Activated naive CD4-positive, alpha-beta T cell treated with anti-CD3 and anti-CD28 coated beads for 36 hours (primary cell): ENCODE measurements around the gene SHISAL2B. TPM values are rescaled to one million over a fixed set of nuclear protein-coding genes. Genes with fewer than 3 reads are reported as not detected.
"Not testable (repeated sequence)": the region's sequence is repeated elsewhere in the genome, so short reads cannot be mapped to it uniquely, and the experiment has no call there.

Experiments
- CTCF ChIA-PET: fragments of 350-600 bp; sonication (Branson Sonifier 250); formaldehyde crosslinking; loops from one replicate; lab custom pipeline; 2021; ENCODE audit warnings: antibody characterized with exemption; lab: Charles Lee
- DNase-seq: peaks from one replicate; pipeline ENCODE4 v3.0.0-alpha.2; 2020
- H3K27ac Mint-ChIP-seq: one replicate; pipeline ENCODE4 v1.8.0; 2021; ENCODE audit warnings: mild to moderate bottlenecking, mixed read lengths
- H3K27me3 Mint-ChIP-seq: one replicate; pipeline ENCODE4 v1.8.0; 2021; ENCODE audit warnings: low read depth, mixed read lengths
- H3K36me3 Mint-ChIP-seq: one replicate; pipeline ENCODE4 v1.8.0; 2021; ENCODE audit warnings: low read depth, mixed read lengths
- H3K4me1 Mint-ChIP-seq: one replicate; pipeline ENCODE4 v1.8.0; 2021; ENCODE audit warnings: low read depth, mixed read lengths
- H3K4me3 Mint-ChIP-seq: one replicate; pipeline ENCODE4 v1.8.0; 2021; ENCODE audit warnings: mild to moderate bottlenecking, moderate library complexity, mixed read lengths
- H3K9me3 Mint-ChIP-seq: one replicate; pipeline ENCODE4 v1.8.0; 2021; ENCODE audit warnings: mixed read lengths
- intact Hi-C: fragments of 100-400 bp; cut with micrococcal nuclease; formaldehyde crosslinking; loops from one replicate; pipeline ENCODE4 v1.15.1; 2023
- total RNA-seq, 2 experiments: library from RNA; stranded (reverse); gene quantifications; one replicate each; pipeline ENCODE4 v1.2.3, GENCODE V29; 2021

Gene SHISAL2B
- total RNA-seq, 2 experiments from 2014 or later: not detected

DNA sequence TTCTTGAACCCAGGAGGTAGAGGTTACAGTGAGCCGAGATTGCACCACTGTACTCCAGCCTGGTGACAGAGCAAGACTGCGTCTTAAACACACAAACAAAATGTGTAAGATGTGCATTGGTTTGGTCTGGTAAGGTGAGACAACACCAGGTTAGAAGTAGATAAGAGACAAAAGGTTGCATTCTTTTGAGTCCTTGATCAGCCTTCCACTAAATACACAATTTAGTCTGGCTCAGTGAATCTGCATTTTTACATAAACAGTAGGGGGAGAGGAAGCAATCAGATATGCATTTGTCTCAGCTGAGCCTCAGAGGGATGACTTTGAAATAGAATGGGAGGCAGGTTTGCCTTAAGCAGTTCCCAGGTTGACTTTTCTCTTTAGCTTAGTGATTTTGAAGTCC lies 15.8 kb downstream of the SHISAL2B start:
- H3K27ac Mint-ChIP-seq, intact Hi-C loops, H3K4me3 Mint-ChIP-seq, H3K36me3 Mint-ChIP-seq, H3K4me1 Mint-ChIP-seq, H3K9me3 Mint-ChIP-seq, H3K27me3 Mint-ChIP-seq, DNase-seq: not testable (repeated sequence)
- CTCF ChIA-PET: interaction anchor here (1.1 kb wide), 1 partner anchor 71 kb away, joined by 3 read pairs; no protein-coding TSS in a partner anchor

DNA sequence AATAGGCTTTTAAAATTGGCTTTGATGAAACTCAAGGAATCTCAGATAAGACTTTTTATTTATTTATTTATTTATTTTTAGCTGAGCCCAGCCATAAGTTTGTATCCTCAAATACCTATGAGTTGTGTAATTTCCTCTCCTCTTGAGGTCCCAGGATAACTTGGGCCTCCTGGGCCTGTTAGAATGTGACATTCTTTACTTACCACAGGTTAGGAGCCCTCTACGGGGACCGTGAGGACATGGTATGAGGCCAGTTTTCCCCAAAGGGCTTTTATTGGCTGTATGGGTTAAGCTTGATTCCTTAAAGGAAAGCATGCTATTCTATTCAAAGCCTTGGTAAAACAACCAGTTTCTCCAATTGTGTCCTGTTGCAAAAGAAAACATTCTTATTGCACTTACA lies 16.9 kb downstream of the SHISAL2B start:
- CTCF ChIA-PET: interaction anchor here (1.1 kb wide), 1 partner anchor 72 kb away, joined by 3 read pairs; no protein-coding TSS in a partner anchor

DNA sequence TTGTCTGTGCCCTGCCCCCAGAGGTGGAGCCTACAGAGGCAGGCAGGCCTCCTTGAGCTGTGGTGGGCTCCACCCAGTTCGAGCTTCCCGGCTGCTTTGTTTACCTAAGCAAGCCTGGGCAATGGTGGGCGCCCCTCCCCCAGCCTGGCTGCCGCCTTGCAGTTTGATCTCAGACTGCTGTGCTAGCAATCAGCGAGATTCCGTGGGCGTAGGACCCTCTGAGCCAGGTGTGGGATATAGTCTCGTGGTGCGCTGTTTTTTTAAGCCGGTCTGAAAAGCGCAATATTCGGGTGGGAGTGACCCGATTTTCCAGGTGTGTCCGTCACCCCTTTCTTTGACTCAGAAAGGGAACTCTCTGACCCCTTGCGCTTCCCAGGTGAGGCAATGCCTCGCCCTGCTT lies 24.2 kb downstream of the SHISAL2B start:
- intact Hi-C loops, H3K4me1 Mint-ChIP-seq, H3K4me3 Mint-ChIP-seq, H3K27ac Mint-ChIP-seq, H3K9me3 Mint-ChIP-seq, DNase-seq, CTCF ChIA-PET, H3K36me3 Mint-ChIP-seq, H3K27me3 Mint-ChIP-seq: not testable (repeated sequence)

More for the DNA sequence above, 16.9 kb downstream of the SHISAL2B start:
- Mint-ChIP-seq H3K4me3 (no peak overlapping the region), H3K4me1 (no peaks in the 10 kb centered on the region), H3K9me3 (no peaks in the 10 kb centered on the region), H3K27ac (no peak overlapping the region), H3K36me3 (no peaks in the 10 kb centered on the region), H3K27me3 (no peaks in the 10 kb centered on the region)
- intact Hi-C loops: no loop called here
- DNase-seq: no peak

DNA sequence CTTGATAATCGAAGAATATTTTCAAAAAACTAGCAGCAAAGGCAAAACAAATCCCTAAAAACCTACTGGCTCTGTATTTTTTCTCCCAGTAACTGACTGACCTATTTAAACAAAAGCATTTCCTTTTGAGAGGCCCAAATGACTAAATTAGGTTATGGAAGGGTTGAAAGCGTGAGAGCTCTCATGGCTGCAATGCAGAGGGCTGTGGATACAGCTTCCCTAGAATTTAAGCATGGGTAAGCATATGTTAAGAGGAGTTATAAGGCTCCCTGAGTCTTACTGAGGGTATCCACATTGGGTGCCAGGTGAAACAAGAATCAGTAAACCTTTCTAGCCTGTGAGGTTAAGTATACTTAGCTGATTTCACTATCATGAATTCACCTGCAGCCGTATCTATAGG lies 32.3 kb downstream of the SHISAL2B start:
- H3K9me3 Mint-ChIP-seq: no peaks in the 10 kb centered on the region
- peaks cover 15% of the 10 kb centered on the region for H3K36me3 Mint-ChIP-seq
- DNase-seq: no peak
- no peaks in the 10 kb centered on the region for H3K27me3 Mint-ChIP-seq
- intact Hi-C loops: no loop called here
- H3K4me3 Mint-ChIP-seq: no peak overlapping the region
- CTCF ChIA-PET: no interaction called here
- no peak overlapping the region for H3K27ac Mint-ChIP-seq
- no peaks in the 10 kb centered on the region for H3K4me1 Mint-ChIP-seq

DNA sequence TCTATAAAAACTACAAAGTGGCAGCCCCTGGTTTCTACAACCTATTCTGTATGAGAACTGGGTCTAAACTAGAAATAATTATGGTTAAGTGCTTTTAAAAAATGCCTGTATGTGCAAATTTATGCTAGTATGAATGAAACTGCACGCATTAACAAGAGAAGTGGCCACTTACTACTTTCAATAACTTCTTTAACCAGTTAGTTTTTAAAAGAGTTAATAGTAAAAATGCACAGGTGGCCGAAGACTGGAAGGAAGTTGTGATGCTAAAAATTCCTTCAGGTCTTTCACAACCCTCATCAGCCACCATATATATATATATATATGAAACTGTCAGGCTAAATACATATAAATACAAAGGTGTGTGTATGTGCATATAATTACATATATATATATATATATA lies 36.8 kb downstream of the SHISAL2B start:
- no peaks in the 10 kb centered on the region for H3K4me1 Mint-ChIP-seq
- intact Hi-C loops: no loop called here
- H3K36me3 Mint-ChIP-seq: peaks cover 29% of the 10 kb centered on the region
- no peak for DNase-seq
- no peak overlapping the region for H3K4me3 Mint-ChIP-seq
- CTCF ChIA-PET: no interaction called here
- H3K27me3 Mint-ChIP-seq: no peaks in the 10 kb centered on the region
- no peak overlapping the region for H3K27ac Mint-ChIP-seq
- no peaks in the 10 kb centered on the region for H3K9me3 Mint-ChIP-seq

DNA sequence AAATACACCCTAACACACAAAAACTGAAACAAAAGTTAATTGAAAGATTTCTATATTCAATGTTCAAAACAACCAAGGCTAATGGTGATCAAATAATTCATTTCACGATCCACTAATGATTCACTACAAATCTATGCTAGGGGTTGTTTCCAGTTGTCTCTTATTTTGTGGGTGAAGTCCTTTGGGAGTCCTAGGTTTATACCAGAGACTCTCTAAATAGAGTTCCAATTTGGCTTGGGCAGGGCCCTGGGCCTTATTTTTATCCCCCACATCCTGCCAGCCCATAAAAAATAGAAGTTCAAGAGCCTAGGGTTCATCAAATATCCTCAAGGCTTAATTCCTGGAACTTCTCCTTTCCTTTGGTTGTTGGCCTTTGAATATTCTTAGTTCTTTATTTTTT lies 52.1 kb downstream of the SHISAL2B start:
- no peak overlapping the region for H3K4me3 Mint-ChIP-seq
- DNase-seq: no peak
- CTCF ChIA-PET: no interaction called here
- H3K4me1 Mint-ChIP-seq: peaks cover 12% of the 10 kb centered on the region
- no peaks in the 10 kb centered on the region for H3K27me3 Mint-ChIP-seq
- intact Hi-C loops: no loop called here
- H3K9me3 Mint-ChIP-seq: no peaks in the 10 kb centered on the region
- H3K36me3 Mint-ChIP-seq: peaks cover 15% of the 10 kb centered on the region
- H3K27ac Mint-ChIP-seq: no peak overlapping the region

DNA sequence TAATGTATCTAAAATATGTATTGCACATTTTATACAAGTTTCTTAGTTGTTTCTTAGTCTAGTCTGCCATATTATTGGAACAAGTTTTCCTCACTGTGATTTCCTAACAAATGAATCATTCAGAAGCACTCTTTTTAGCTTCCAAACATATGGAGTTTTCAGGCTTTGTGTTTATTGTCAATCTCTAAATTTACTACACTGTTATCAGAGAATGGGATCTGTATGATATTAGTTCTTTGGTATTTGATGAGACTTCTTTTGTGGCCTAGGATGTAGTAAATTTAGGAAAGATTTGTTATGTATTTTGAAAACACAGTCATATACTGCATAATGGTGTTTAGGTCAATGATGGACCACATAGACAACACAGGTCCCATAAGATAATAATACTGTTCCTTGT lies 52.5 kb downstream of the SHISAL2B start:
- H3K4me1 Mint-ChIP-seq: peaks cover 12% of the 10 kb centered on the region
- intact Hi-C loops: no loop called here
- DNase-seq: no peak
- H3K27ac Mint-ChIP-seq: no peak overlapping the region
- no peaks in the 10 kb centered on the region for H3K9me3 Mint-ChIP-seq
- peaks cover 15% of the 10 kb centered on the region for H3K36me3 Mint-ChIP-seq
- no peak overlapping the region for H3K4me3 Mint-ChIP-seq
- no peaks in the 10 kb centered on the region for H3K27me3 Mint-ChIP-seq
- CTCF ChIA-PET: no interaction called here

DNA sequence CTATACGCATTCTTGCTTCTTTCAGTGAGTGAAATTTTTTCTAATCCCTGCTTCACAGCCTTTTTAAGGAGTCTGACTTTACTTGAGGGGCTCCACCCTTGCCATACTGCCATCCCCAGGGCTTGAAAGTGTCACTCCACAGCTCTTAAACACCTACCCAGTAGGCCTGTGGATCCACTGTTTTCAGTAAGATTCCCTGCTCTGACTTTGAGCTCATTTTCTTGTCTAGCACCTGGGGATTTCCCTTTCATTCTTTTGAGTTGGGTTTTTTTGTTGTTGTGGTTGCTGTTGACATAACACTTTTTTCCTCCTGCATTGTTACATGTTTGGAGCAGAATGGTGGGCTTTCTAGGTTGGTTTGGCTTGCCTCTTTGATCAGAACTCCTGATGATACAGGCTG lies 54.6 kb downstream of the SHISAL2B start:
- H3K36me3 Mint-ChIP-seq: peaks cover 11% of the 10 kb centered on the region
- no peak overlapping the region for H3K27ac Mint-ChIP-seq
- DNase-seq: no peak
- intact Hi-C loops: no loop called here
- no peak overlapping the region for H3K4me3 Mint-ChIP-seq
- no peaks in the 10 kb centered on the region for H3K27me3 Mint-ChIP-seq
- H3K4me1 Mint-ChIP-seq: peaks cover 12% of the 10 kb centered on the region
- CTCF ChIA-PET: no interaction called here
- H3K9me3 Mint-ChIP-seq: no peaks in the 10 kb centered on the region

DNA sequence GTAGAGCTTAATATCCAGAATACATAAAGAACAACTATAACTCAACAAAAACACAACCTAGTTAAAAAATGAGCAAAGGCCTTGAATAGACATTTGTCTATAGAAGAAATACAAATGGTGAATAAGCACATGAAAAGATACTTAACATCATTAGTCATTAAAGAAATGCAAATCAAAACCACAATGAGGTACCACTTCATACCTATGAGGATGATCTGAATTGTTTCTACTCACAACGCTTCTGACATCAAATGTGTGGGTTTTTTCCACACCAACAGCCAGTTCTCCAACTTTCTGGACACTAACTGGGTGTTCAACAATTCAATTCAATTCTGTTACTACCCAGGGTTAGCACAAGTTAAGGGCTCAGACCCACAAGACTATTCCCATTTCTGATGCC lies 56.1 kb downstream of the SHISAL2B start:
- DNase-seq: no peak
- H3K4me3 Mint-ChIP-seq: no peak overlapping the region
- CTCF ChIA-PET: interaction anchor here (0.9 to 1.2 kb wide), 2 partner anchors 13 to 111 kb away, joined by 3 read pairs; no protein-coding TSS in a partner anchor

DNA sequence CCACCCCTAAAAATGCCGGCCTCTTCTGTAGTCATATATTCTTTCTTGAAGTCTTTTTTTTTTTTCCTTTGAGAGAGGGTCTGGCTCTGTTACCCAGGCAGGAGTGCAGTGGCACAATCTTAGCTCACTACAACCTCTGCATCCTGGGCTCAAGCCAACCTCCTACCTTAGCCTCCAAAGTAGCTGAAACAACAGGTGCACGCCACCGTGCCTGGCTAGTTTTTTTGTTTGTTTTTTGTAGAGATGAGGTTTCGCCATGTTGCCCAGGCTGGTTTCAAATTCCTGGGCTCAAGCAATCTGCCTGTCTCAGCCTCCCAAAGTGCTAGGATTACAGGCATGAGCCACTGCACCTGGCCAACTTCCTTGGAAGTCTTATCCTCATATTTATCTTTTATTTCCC lies 59.1 kb downstream of the SHISAL2B start:
- Mint-ChIP-seq H3K4me1 (peaks cover 12% of the 10 kb centered on the region), H3K9me3 (no peaks in the 10 kb centered on the region), H3K27me3 (no peaks in the 10 kb centered on the region), H3K36me3 (peaks cover 4% of the 10 kb centered on the region), H3K27ac (no peak overlapping the region), H3K4me3 (no peak overlapping the region)
- intact Hi-C loops: no loop called here
- CTCF ChIA-PET: interaction anchor here (0.6 to 0.7 kb wide), 5 partner anchors 18 to 821 kb away, joined by 3 to 5 read pairs (median 4); no protein-coding TSS in a partner anchor
- DNase-seq: no peak

More for the DNA sequence above, 56.1 kb downstream of the SHISAL2B start:
- H3K27me3 Mint-ChIP-seq: no peaks in the 10 kb centered on the region
- intact Hi-C loops: no loop called here
- no peaks in the 10 kb centered on the region for H3K9me3 Mint-ChIP-seq
- H3K4me1 Mint-ChIP-seq: peaks cover 12% of the 10 kb centered on the region
- no peak overlapping the region for H3K27ac Mint-ChIP-seq
- peaks cover 1% of the 10 kb centered on the region for H3K36me3 Mint-ChIP-seq

DNA sequence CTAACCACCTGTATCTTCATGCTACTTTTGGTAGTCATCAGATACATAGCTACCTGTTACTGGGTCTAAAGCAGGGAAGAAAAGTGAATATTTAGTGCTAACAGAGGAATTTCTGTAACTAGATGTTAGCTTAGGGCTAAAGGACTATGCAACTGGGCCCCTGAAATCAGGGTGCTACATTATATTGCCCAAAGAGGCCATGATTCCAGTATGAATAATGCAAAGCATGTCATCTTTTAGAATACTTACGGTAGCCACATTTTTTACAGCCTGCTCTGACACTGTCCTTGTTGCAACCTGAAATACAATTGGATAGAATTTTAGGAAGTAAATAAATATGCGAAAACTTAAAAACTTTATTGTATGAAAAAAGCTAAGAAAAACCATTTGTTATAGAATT lies 63.8 kb downstream of the SHISAL2B start:
- H3K4me3 Mint-ChIP-seq: no peak overlapping the region
- H3K9me3 Mint-ChIP-seq: no peaks in the 10 kb centered on the region
- H3K27ac Mint-ChIP-seq: no peak overlapping the region
- DNase-seq: no peak
- intact Hi-C loops: no loop called here
- H3K4me1 Mint-ChIP-seq: peaks cover 5% of the 10 kb centered on the region
- H3K36me3 Mint-ChIP-seq: peaks cover 11% of the 10 kb centered on the region
- CTCF ChIA-PET: interaction anchor here (0.7 to 1.5 kb wide), 4 partner anchors 12 to 101 kb away, joined by 3 read pairs; no protein-coding TSS in a partner anchor
- H3K27me3 Mint-ChIP-seq: no peaks in the 10 kb centered on the region

DNA sequence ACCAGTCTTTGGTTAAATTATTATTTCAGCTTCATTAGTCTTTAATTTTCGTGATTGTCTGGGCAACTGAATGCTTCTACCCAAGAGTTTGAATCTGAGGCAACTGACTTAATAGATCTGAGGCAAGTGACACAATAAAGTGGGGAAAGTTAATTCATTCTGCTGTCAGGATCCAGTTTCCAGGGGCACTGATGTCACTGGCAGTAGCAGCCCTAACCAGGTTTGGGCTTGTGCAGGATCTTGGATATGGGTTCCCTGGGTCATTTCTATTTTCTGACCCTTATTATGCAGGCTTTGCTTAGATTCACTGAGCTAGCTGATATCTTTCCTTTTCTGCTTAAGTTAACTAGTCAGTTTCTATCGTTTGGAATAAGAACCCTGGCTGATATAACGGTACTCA lies 68.6 kb downstream of the SHISAL2B start:
- CTCF ChIA-PET: interaction anchor here (0.7 kb wide), 1 partner anchor 13 kb away, joined by 3 read pairs; no protein-coding TSS in a partner anchor
- Mint-ChIP-seq H3K4me3 (no peak overlapping the region), H3K4me1 (peaks cover 11% of the 10 kb centered on the region), H3K27ac (no peak overlapping the region), H3K36me3 (peaks cover 10% of the 10 kb centered on the region), H3K27me3 (no peaks in the 10 kb centered on the region), H3K9me3 (no peaks in the 10 kb centered on the region)
- no peak for DNase-seq
- intact Hi-C loops: no loop called here

DNA sequence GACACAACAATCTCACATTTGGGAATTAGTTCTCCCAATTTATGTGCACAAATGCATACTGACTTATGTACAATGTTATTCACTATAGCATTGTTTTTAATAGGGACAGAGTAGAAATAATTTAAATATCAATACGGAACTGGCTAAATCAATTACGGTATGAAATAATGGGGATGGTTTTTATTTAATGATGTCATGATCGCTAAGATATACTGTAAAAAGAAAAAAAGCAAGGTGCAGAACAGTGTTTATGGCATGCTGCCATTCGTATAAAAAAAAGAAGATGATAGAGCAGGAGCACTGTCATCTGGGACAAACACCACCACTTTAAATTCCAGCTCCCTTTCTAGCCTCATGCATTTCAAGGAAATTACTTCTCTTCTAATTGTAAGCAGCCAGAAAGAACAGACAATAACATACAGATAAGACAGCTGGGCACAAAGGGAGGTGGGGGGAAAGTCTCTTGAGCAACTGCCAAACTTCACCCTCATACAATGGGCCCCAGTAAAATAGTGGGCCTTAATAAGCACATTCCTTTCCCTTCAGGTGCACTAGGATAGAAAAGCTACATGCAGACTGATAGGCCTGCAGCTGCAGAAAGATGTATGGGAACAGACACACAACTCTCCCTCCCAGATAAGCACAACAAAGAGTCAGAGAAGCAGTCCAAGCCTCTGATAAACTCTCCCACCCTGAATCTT lies 69.8 kb downstream of the SHISAL2B start:
- Mint-ChIP-seq H3K36me3 (peaks cover 12% of the 10 kb centered on the region), H3K4me3 (no peak overlapping the region), H3K27ac (no peak overlapping the region), H3K4me1 (peaks cover 15% of the 10 kb centered on the region), H3K9me3 (no peaks in the 10 kb centered on the region), H3K27me3 (no peaks in the 10 kb centered on the region)
- DNase-seq: no peak
- intact Hi-C loops: no loop called here
- CTCF ChIA-PET: no interaction called here
